ENCODE measurements around the gene REV1. TPM values are rescaled to one million over a fixed set of nuclear protein-coding genes. Genes with fewer than 3 reads are reported as not detected.

REV1 gene
- total RNA-seq, 1 experiment from 2014 or later, result 34.3 TPM

DNA sequence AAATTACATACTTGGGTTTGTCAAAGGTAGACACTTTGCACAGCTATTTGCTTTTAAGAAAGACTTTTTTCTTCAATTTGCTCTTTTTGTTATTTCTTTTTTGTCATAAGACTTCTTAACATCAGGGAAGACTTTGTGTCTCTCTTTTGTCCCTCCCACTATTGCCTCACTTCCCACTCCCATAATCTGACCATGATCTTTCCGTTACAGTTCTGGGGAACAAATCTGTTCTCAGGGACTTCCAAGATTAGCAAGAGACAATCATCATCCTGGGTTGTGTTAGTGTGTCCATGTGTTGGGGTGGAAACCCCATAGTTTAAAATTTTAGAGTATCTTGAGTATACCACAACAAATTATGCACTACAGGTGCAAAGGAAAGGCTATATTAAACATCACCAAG lies 75.3 kb downstream of the REV1 start:
- POLR2A ChIA-PET, result no interaction called here
- H3K27me3 ChIP-seq (ENCODE audit: insufficient read depth, low read length), result no peaks in the 10 kb centered on the region
- H3K4me3 ChIP-seq (replicated peaks in 1 of 2; ENCODE audit: low read depth in 1 of 2, low read length in 2 of 2), result no peak overlapping the region

GRCh38 chr2:99410276-99410675 lies 79.5 kb downstream of the REV1 start:
- Histone ChIP-seq H3K27me3 (ENCODE audit: insufficient read depth, low read length) (no peaks in the 10 kb centered on the region), H3K27ac (ENCODE audit: low read depth, low read length) (no peak overlapping the region), H3K9me3 (ENCODE audit: control insufficient read depth in 1 of 2, insufficient read depth in 1 of 2, low read depth in 1 of 2, low read length in 2 of 2) (no peaks in the 10 kb centered on the region), H3K9ac (ENCODE audit: low read length) (no peak overlapping the region), H3K4me2 (ENCODE audit: low read length) (no peak overlapping the region), H3K79me2 (ENCODE audit: insufficient read depth, low read length) (no peaks in the 10 kb centered on the region), H3K4me1 (ENCODE audit: control insufficient read depth in 1 of 2, insufficient read depth in 2 of 2, low read length in 2 of 2) (no peaks in the 10 kb centered on the region), H3K36me3 (ENCODE audit: control insufficient read depth in 1 of 2, insufficient read depth in 2 of 2, low read length in 2 of 2) (peaks cover 4 to 21% of the 10 kb centered on the region in 2 experiments; a peak in 3 of 4 replicates), H2AFZ (ENCODE audit: low read depth, low read length, poor library complexity, severe bottlenecking) (no peak overlapping the region), H3K4me3 (replicated peaks in 1 of 2; ENCODE audit: low read depth in 1 of 2, low read length in 2 of 2) (no peak overlapping the region), H3K9me2 (ENCODE audit: insufficient read depth) (no peaks in the 10 kb centered on the region), H4K20me1 (ENCODE audit: insufficient read depth) (no peaks in the 10 kb centered on the region)
- RAD21 ChIA-PET (ENCODE audit: low non-redundant PET in 1 of 2, low total read pairs in 2 of 2, uncharacterized antibody in 2 of 2, unreplicated experiment in 2 of 2), result no interaction called here
- no peak for DNase-seq (ENCODE audit: low read depth, low spot score)
- no peak for TF ChIP-seq RAD21 (IDR thresholded peaks at IDR 0.05; ENCODE audit: low read depth)
- CTCF ChIA-PET, result no interaction called here
- POLR2A ChIA-PET, result no interaction called here
- intact Hi-C loops (cut with micrococcal nuclease), result no loop called here
- no TSS peak for BruUV-seq (replicated peaks)
- ATAC-seq, result no peak

More for the DNA sequence above, 75.3 kb downstream of the REV1 start:
- Histone ChIP-seq H3K79me2 (ENCODE audit: insufficient read depth, low read length) (no peaks in the 10 kb centered on the region), H3K9me3 (ENCODE audit: control insufficient read depth in 1 of 2, insufficient read depth in 1 of 2, low read depth in 1 of 2, low read length in 2 of 2) (no peaks in the 10 kb centered on the region), H3K9me2 (ENCODE audit: insufficient read depth) (no peaks in the 10 kb centered on the region), H2AFZ (ENCODE audit: low read depth, low read length, poor library complexity, severe bottlenecking) (no peak overlapping the region), H3K9ac (ENCODE audit: low read length) (no peak overlapping the region), H3K27ac (ENCODE audit: low read depth, low read length) (no peak overlapping the region), H3K4me1 (ENCODE audit: control insufficient read depth in 1 of 2, insufficient read depth in 2 of 2, low read length in 2 of 2) (no peaks in the 10 kb centered on the region), H4K20me1 (ENCODE audit: insufficient read depth) (no peaks in the 10 kb centered on the region), H3K36me3 (ENCODE audit: control insufficient read depth in 1 of 2, insufficient read depth in 2 of 2, low read length in 2 of 2) (peaks cover 16 to 30% of the 10 kb centered on the region in 2 experiments; a peak in 2 of 4 replicates), H3K4me2 (ENCODE audit: low read length) (no peak overlapping the region)
- no peak for ATAC-seq
- no peak for DNase-seq (ENCODE audit: low read depth, low spot score)
- intact Hi-C loops (cut with micrococcal nuclease), result no loop called here
- TF ChIP-seq ZBTB33 (IDR thresholded peaks at IDR 0.05; ENCODE audit: extremely low read depth, insufficient replicate concordance, low read length) (no peak), SP1 (IDR thresholded peaks at IDR 0.05; ENCODE audit: low read depth) (no peak), ZFX (IDR thresholded peaks at IDR 0.05) (no peak), CEBPB (IDR thresholded peaks at IDR 0.05; ENCODE audit: low read depth) (no peak), EGR1 (IDR thresholded peaks at IDR 0.05; ENCODE audit: low read depth) (no peak), POLR2AphosphoS5 (IDR thresholded peaks at IDR 0.05; ENCODE audit: low read depth, low read length) (no peak)
- BruUV-seq (replicated peaks), result no TSS peak
- CTCF ChIA-PET, result interaction anchor here (0.7 kb wide), 1 partner anchor 77 kb away, joined by 3 read pairs; no protein-coding TSS in a partner anchor
- RAD21 ChIA-PET (ENCODE audit: low non-redundant PET in 1 of 2, low total read pairs in 2 of 2, uncharacterized antibody in 2 of 2, unreplicated experiment in 2 of 2), result no interaction called here
